Liver (tissue), 9 donors: ENCODE measurements around the gene ALDH9A1. TPM values are rescaled to one million over a fixed set of nuclear protein-coding genes. Genes with fewer than 3 reads are reported as not detected.

ENCODE experiments used
- DNase-seq: peaks from one replicate; pipeline ENCODE4 v3.0.0-alpha.2; 2017; ENCODE audit warnings: low spot score
- H3K27ac ChIP-seq, 2 donors: one replicate each; pipeline ENCODE4 v1.7.0; 2013; ENCODE audit warnings: inconsistent platforms in 2 of 2, low read length in 2 of 2, control low read depth in 1 of 2, low read depth in 1 of 2, mild to moderate bottlenecking in 1 of 2
- H3K27me3 ChIP-seq, 4 donors: one replicate each; pipeline versions ENCODE4 v1.6.1 to v1.7.0; 2013; ENCODE audit warnings: low read length in 3 of 4, inconsistent platforms in 1 of 4, mild to moderate bottlenecking in 1 of 4, moderate library complexity in 1 of 4; ENCODE audit not compliant: control insufficient read depth in 4 of 4, insufficient read depth in 4 of 4
- H3K36me3 ChIP-seq, 4 donors: one replicate each; pipeline versions ENCODE4 v1.6.1 to v1.7.0; 2013; ENCODE audit warnings: low read length in 3 of 4, mild to moderate bottlenecking in 3 of 4, low read depth in 1 of 4, moderate library complexity in 1 of 4; ENCODE audit not compliant: control insufficient read depth in 4 of 4, insufficient read depth in 3 of 4
- H3K4me1 ChIP-seq, 4 donors: one replicate each; pipeline versions ENCODE4 v1.6.1 to v1.7.0; 2013; ENCODE audit warnings: low read length in 3 of 4, mild to moderate bottlenecking in 3 of 4, moderate library complexity in 1 of 4; ENCODE audit not compliant: control insufficient read depth in 4 of 4, insufficient read depth in 4 of 4
- H3K4me3 ChIP-seq, 3 donors: one replicate each; pipeline versions ENCODE4 v1.6.1 to v1.7.0; 2013; ENCODE audit warnings: low read length in 3 of 3, control low read depth in 1 of 3, low read depth in 1 of 3, mild to moderate bottlenecking in 1 of 3
- H3K9ac ChIP-seq, 2 donors: one replicate each; pipeline ENCODE4 v1.7.0; 2013; ENCODE audit warnings: low read length in 2 of 2, mild to moderate bottlenecking in 2 of 2, moderate library complexity in 2 of 2, control low read depth in 1 of 2, low read depth in 1 of 2
- H3K9me3 ChIP-seq, 4 donors: one replicate each; pipeline versions ENCODE4 v1.6.1 to v1.7.0; 2013; ENCODE audit warnings: low read length in 3 of 4; ENCODE audit not compliant: control insufficient read depth in 4 of 4
- EGR1 ChIP-seq, 2 donors: IDR thresholded peaks; 2 replicates each; pipeline ENCODE4 v1.6.1; 2016 to 2018; ENCODE audit warnings: antibody characterized with exemption in 2 of 2, low read depth in 2 of 2
- FOXA1 ChIP-seq: IDR thresholded peaks from 2 replicates; pipeline ENCODE4 v1.6.1; 2016; ENCODE audit warnings: antibody characterized with exemption
- FOXA2 ChIP-seq: IDR thresholded peaks from 2 replicates; pipeline ENCODE4 v1.6.1; 2016; ENCODE audit warnings: antibody characterized with exemption
- GABPA ChIP-seq, 2 donors: IDR thresholded peaks in 1 of 2; conservative IDR thresholded peaks in 1 of 2; 2 replicates each; pipeline ENCODE4 v1.6.1; 2016; ENCODE audit warnings: antibody characterized with exemption in 2 of 2, mild to moderate bottlenecking in 1 of 2, moderate library complexity in 1 of 2
- HNF4A ChIP-seq, 2 donors: conservative IDR thresholded peaks; 2 replicates each; pipeline ENCODE4 v1.6.1; 2016; ENCODE audit warnings: antibody characterized with exemption in 2 of 2, mild to moderate bottlenecking in 2 of 2
- HNF4G ChIP-seq: IDR thresholded peaks from 2 replicates; pipeline ENCODE4 v1.6.1; 2016; ENCODE audit warnings: antibody characterized with exemption
- JUND ChIP-seq, 2 donors: IDR thresholded peaks; 2 replicates each; pipeline ENCODE4 v1.6.1; 2016; ENCODE audit warnings: antibody characterized with exemption in 2 of 2
- NR2F2 ChIP-seq: IDR thresholded peaks from 2 replicates; pipeline ENCODE4 v1.6.1; 2016; ENCODE audit warnings: antibody characterized with exemption
- RAD21 ChIP-seq, 2 donors: IDR thresholded peaks; 2 replicates each; pipeline ENCODE4 v1.6.1; 2016; ENCODE audit warnings: antibody characterized with exemption in 2 of 2, mild to moderate bottlenecking in 2 of 2
- RXRA ChIP-seq, 2 donors: IDR thresholded peaks; 2 replicates each; pipeline ENCODE4 v1.6.1; 2017 to 2018; ENCODE audit warnings: antibody characterized with exemption in 2 of 2, mild to moderate bottlenecking in 1 of 2
- SP1 ChIP-seq: IDR thresholded peaks from 2 replicates; pipeline ENCODE4 v1.6.1; 2018; ENCODE audit warnings: antibody characterized with exemption, mild to moderate bottlenecking
- TAF1 ChIP-seq: conservative IDR thresholded peaks from 2 replicates; pipeline ENCODE4 v1.6.1; 2016; ENCODE audit warnings: antibody characterized with exemption, mild to moderate bottlenecking
- YY1 ChIP-seq: IDR thresholded peaks from 2 replicates; pipeline ENCODE4 v1.6.1; 2016; ENCODE audit warnings: antibody characterized with exemption, mild to moderate bottlenecking
- WGBS: extraction: QIAGEN DNeasy Blood & Tissue Kit; methylation state at CpG from one replicate; pipeline ENCODE4 v1.1.7; 2013; 5-methylcytosine and 5-hydroxymethylcytosine counted together
- polyA plus RNA-seq, 2 donors: library from polyadenylated mRNA; stranded (reverse) in 1 of 2; unstranded in 1 of 2; fragments of 200-250 nt in 1 of 2; fragments of >200 nt in 1 of 2; fragmentation: Nextera tagmentation in 1 of 2; extraction: Ambion mirVana in 1 of 2; gene quantifications; one replicate each; pipeline versions ENCODE4 v1.2.1 to v1.2.3, GENCODE V29; 2013 to 2015
- total RNA-seq, 2 donors: library from RNA; depleted of rRNA; stranded (reverse); fragments of >200 nt; gene quantifications; one replicate each; pipeline ENCODE4 v1.2.3, GENCODE V29; 2014
- TF ChIP-seq, protein P1 (sequence below): fragments of 150-350 bp; IDR thresholded peaks from 2 replicates; pipeline ENCODE4 v1.5.1; 2017; ENCODE audit warnings: improper control_type of control experiment, low read depth, low read length; ENCODE audit not compliant: missing input control
- TF ChIP-seq, protein P2 (sequence below): IDR thresholded peaks from 2 replicates; pipeline ENCODE4 v1.6.1; 2016; ENCODE audit warnings: antibody characterized with exemption
- TF ChIP-seq, protein P3 (sequence below): IDR thresholded peaks from 2 replicates; pipeline ENCODE4 v1.6.1; 2016; ENCODE audit warnings: antibody characterized with exemption, mild to moderate bottlenecking
- TF ChIP-seq, protein P4 (sequence below): IDR thresholded peaks from 2 replicates; pipeline ENCODE4 v1.6.1; 2016; ENCODE audit warnings: antibody characterized with exemption
- TF ChIP-seq, protein P5 (sequence below): IDR thresholded peaks from 2 replicates; pipeline ENCODE4 v1.6.1; 2016; ENCODE audit warnings: antibody characterized with exemption
- donor health status: healthy.
- donor health status: healthy.
- donor health status: healthy.
- donor health status: healthy.
- donor health status: healthy.

ALDH9A1 gene
- total and polyA plus RNA-seq, 4 donors, result 42.8 to 93.4 (median 79.8) TPM

DNA sequence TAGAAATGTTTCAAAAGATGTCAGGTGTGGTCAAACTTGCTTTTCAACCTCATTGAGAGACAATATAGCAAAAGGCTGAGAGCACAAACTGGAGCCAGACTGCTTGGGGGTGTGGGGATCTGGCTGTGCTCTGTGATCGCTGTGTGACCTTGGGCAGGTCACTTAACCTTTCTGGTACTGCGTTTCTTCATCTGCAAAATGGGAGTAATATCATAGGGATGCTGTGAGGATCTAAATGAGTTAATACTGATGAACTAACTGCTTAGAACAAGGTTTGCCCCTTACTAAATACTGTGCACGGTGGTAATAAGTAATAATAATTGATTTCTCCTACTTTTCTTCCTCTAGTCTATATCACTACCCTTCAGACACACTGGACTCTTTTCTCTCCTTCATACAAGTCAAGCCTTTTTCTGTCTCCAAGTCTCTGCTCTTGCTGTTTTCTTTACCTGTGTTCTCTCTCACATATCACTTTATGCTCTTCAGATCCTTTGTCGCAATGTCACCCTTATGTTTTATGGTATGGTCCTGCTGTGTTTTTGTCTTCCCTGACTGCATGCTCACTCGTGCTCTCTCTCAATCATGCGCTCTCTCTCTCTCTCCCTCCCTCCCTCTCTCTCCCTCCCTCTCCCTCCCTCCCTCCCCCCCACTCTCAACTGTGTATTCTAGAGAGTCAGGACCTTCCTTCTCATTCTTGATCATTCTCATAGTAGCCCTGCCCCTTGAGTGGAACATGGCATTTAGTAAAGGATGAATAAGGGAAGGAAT is 64.0 kb downstream of the ALDH9A1 start:
- TF ChIP-seq RAD21 (IDR thresholded peaks at IDR 0.05) (no peak), HNF4G (no peak), YY1 (no peak), EGR1 (IDR thresholded peaks at IDR 0.05; ENCODE audit: low read depth in 2 of 2) (no peak), SP1 (no peak), TAF1 (no peak), RXRA (IDR thresholded peaks at IDR 0.05) (no peak), FOXA1 (no peak), GABPA (IDR thresholded peaks at IDR 0.05 in 1 of 2, conservative IDR thresholded peaks at IDR 0.05 in 1 of 2) (no peak), FOXA2 (no peak), JUND (IDR thresholded peaks at IDR 0.05) (no peak), HNF4A (conservative IDR thresholded peaks at IDR 0.05) (no peak), NR2F2 (no peak)
- TF ChIP-seq, protein P1, sequence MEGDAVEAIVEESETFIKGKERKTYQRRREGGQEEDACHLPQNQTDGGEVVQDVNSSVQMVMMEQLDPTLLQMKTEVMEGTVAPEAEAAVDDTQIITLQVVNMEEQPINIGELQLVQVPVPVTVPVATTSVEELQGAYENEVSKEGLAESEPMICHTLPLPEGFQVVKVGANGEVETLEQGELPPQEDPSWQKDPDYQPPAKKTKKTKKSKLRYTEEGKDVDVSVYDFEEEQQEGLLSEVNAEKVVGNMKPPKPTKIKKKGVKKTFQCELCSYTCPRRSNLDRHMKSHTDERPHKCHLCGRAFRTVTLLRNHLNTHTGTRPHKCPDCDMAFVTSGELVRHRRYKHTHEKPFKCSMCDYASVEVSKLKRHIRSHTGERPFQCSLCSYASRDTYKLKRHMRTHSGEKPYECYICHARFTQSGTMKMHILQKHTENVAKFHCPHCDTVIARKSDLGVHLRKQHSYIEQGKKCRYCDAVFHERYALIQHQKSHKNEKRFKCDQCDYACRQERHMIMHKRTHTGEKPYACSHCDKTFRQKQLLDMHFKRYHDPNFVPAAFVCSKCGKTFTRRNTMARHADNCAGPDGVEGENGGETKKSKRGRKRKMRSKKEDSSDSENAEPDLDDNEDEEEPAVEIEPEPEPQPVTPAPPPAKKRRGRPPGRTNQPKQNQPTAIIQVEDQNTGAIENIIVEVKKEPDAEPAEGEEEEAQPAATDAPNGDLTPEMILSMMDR, result no peak
- TF ChIP-seq, protein P2, sequence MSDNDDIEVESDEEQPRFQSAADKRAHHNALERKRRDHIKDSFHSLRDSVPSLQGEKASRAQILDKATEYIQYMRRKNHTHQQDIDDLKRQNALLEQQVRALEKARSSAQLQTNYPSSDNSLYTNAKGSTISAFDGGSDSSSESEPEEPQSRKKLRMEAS, result no peak
- TF ChIP-seq, protein P3, sequence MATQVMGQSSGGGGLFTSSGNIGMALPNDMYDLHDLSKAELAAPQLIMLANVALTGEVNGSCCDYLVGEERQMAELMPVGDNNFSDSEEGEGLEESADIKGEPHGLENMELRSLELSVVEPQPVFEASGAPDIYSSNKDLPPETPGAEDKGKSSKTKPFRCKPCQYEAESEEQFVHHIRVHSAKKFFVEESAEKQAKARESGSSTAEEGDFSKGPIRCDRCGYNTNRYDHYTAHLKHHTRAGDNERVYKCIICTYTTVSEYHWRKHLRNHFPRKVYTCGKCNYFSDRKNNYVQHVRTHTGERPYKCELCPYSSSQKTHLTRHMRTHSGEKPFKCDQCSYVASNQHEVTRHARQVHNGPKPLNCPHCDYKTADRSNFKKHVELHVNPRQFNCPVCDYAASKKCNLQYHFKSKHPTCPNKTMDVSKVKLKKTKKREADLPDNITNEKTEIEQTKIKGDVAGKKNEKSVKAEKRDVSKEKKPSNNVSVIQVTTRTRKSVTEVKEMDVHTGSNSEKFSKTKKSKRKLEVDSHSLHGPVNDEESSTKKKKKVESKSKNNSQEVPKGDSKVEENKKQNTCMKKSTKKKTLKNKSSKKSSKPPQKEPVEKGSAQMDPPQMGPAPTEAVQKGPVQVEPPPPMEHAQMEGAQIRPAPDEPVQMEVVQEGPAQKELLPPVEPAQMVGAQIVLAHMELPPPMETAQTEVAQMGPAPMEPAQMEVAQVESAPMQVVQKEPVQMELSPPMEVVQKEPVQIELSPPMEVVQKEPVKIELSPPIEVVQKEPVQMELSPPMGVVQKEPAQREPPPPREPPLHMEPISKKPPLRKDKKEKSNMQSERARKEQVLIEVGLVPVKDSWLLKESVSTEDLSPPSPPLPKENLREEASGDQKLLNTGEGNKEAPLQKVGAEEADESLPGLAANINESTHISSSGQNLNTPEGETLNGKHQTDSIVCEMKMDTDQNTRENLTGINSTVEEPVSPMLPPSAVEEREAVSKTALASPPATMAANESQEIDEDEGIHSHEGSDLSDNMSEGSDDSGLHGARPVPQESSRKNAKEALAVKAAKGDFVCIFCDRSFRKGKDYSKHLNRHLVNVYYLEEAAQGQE, result no peak
- TF ChIP-seq, protein P4, sequence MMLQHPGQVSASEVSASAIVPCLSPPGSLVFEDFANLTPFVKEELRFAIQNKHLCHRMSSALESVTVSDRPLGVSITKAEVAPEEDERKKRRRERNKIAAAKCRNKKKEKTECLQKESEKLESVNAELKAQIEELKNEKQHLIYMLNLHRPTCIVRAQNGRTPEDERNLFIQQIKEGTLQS, result no peak
- WGBS, result 89% methylated on average over 6 of the region's 6 CpGs
- no peak for DNase-seq
- Histone ChIP-seq H3K4me1 (peaks cover 9 to 49% (median 43%) of the 10 kb centered on the region in 4 donors), H3K27me3 (no peaks in the 10 kb centered on the region), H3K9me3 (no peaks in the 10 kb centered on the region), H3K27ac (no peak overlapping the region), H3K4me3 (no peak overlapping the region), H3K36me3 (no peaks in the 10 kb centered on the region), H3K9ac (no peak overlapping the region)

DNA sequence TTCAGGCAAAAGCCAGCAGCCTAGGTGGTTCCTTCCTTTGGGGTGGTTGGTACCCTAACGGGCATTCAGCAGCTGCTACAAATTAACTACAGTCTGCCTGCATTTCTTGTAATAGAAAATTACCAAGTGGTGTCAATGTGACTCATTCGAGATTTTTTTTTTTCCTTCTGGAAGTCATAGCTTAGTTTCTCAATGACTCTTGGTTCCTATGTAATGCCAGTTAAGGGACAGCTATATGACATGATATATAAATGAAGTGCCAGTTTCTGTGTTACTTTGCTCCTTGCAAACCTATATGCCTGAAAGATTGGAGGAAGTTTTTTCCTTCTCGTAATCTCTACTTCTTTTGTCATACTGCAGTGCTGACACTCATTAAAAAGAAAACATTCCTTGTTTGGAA is 64.7 kb downstream of the ALDH9A1 start:
- TF ChIP-seq HNF4G (no peak), FOXA2 (no peak), YY1 (no peak), TAF1 (no peak), JUND (IDR thresholded peaks at IDR 0.05) (no peak), HNF4A (conservative IDR thresholded peaks at IDR 0.05) (no peak), GABPA (IDR thresholded peaks at IDR 0.05 in 1 of 2, conservative IDR thresholded peaks at IDR 0.05 in 1 of 2) (no peak), RXRA (IDR thresholded peaks at IDR 0.05) (no peak), NR2F2 (no peak)
- TF ChIP-seq, protein P3, result no peak
- TF ChIP-seq, protein P4, result no peak
- TF ChIP-seq, protein P5, sequence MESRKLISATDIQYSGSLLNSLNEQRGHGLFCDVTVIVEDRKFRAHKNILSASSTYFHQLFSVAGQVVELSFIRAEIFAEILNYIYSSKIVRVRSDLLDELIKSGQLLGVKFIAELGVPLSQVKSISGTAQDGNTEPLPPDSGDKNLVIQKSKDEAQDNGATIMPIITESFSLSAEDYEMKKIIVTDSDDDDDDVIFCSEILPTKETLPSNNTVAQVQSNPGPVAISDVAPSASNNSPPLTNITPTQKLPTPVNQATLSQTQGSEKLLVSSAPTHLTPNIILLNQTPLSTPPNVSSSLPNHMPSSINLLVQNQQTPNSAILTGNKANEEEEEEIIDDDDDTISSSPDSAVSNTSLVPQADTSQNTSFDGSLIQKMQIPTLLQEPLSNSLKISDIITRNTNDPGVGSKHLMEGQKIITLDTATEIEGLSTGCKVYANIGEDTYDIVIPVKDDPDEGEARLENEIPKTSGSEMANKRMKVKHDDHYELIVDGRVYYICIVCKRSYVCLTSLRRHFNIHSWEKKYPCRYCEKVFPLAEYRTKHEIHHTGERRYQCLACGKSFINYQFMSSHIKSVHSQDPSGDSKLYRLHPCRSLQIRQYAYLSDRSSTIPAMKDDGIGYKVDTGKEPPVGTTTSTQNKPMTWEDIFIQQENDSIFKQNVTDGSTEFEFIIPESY, result no peak
- no peaks in the 10 kb centered on the region for H3K27me3 ChIP-seq
- DNase-seq, result no peak
- H3K36me3 ChIP-seq, result no peaks in the 10 kb centered on the region
- 72% methylated on average over 3 of the region's 3 CpGs for WGBS
- peaks cover 9 to 49% (median 43%) of the 10 kb centered on the region in 4 donors for H3K4me1 ChIP-seq
- H3K9ac ChIP-seq, result no peak overlapping the region
- H3K9me3 ChIP-seq, result no peaks in the 10 kb centered on the region
- H3K27ac ChIP-seq, result no peak overlapping the region
- H3K4me3 ChIP-seq, result no peak overlapping the region
